ENCODE results near the gene SPART. TPM values are rescaled to one million over a fixed set of nuclear protein-coding genes. Genes with fewer than 3 reads are reported as not detected.

Gene SPART, protein sequence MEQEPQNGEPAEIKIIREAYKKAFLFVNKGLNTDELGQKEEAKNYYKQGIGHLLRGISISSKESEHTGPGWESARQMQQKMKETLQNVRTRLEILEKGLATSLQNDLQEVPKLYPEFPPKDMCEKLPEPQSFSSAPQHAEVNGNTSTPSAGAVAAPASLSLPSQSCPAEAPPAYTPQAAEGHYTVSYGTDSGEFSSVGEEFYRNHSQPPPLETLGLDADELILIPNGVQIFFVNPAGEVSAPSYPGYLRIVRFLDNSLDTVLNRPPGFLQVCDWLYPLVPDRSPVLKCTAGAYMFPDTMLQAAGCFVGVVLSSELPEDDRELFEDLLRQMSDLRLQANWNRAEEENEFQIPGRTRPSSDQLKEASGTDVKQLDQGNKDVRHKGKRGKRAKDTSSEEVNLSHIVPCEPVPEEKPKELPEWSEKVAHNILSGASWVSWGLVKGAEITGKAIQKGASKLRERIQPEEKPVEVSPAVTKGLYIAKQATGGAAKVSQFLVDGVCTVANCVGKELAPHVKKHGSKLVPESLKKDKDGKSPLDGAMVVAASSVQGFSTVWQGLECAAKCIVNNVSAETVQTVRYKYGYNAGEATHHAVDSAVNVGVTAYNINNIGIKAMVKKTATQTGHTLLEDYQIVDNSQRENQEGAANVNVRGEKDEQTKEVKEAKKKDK
- polyA plus RNA-seq = 27.6 to 40.2 TPM (median 35.5 TPM) in 3 replicates
- polyA plus RNA-seq (2011; ENCODE audit: low read depth) = 131 TPM
- polyA plus RNA-seq (2011; cell fraction: cytosol; rRNA removed) = 25.7 and 46.8 TPM in 2 replicates
- polyA plus RNA-seq (2011; cell fraction: nucleus; rRNA removed) = 38.7 and 45.4 TPM in 2 replicates
- 29.3 and 37.2 TPM in 2 replicates for polyA plus RNA-seq (2012; ENCODE audit: low replicate concordance)
- polyA minus RNA-seq = 13.2 to 44.1 TPM (median 27.3 TPM) in 3 replicates
- 13.8 TPM for polyA minus RNA-seq (2011; cell fraction: cytosol; rRNA and poly(A)+ RNA removed)
- polyA minus RNA-seq (2011; cell fraction: nucleus; rRNA and poly(A)+ RNA removed) = 17.5 and 25.0 TPM in 2 replicates

DNA sequence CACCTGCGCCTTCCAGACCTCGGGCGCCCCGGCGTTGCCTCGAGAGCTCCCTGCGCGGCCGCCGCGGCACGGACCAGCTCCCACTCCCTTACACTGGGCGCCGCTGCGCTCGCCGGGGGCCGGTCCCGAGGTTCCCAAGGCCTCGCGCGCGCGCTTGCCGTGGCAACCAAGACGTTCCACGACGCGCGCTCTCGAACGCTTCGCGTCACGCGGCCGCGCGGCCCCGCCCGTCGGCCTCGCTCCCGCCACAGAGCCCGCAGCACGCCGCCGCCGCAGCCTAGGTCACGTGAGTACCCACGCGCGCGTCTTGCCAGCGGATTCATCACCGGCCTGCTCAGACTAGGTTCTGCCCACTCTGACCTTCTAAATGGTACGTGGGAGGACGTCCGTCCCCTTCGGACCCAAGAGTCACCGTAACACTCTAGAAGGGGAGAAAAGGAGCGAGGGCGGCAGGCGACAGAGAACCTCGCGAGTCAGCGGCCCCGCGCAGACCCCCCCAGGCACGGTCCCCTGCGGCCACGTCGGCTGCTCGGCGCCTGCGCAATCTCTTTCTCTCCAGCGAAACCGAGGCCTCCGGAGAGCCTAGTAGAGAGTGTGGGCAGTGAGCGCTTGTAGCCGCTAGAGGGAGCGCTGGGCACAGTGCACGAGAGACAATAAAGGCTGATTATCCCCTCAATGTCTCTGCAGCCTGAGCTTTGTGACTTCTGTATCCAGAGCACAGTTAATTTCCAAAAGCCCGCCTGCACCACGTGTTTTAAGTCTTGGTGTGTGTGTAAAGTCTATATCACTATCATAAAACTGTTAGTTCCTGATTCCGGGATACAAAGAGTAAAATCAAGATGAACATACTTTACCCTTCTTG lies at the start of gene SPART:
Gene SPART, minus strand, starts transcription at position 173 of the 862 bp plus-strand sequence. CDS start 10,564 bp downstream, outside the sequence.
- FAIRE-seq (peak; percentile 63), DNase-seq (ENCODE audit: low read depth, low spot score) (no peak)
- Histone ChIP-seq H3K9me1 (ENCODE audit: control insufficient read depth, extremely low read depth, insufficient read depth, low read length) (no peaks in the 10 kb centered on the region), H3K27me3 (ENCODE audit: control insufficient read depth, extremely low read depth, insufficient read depth, low read length) (no peaks in the 10 kb centered on the region), H3K79me2 (ENCODE audit: control insufficient read depth, insufficient read depth, low read length) (peaks cover 40% of the 10 kb centered on the region), H2AFZ (ENCODE audit: control insufficient read depth, low read length) (peak within 1 kb of the TSS; percentile 95), H3K4me3 (ENCODE audit: control insufficient read depth in 2 of 3, extremely low read depth in 1 of 3, insufficient read depth in 2 of 3, low read depth in 1 of 3, low read length in 3 of 3) (peak within 1 kb of the TSS; percentile 57 to 92 (median 88)), H3K4me1 (ENCODE audit: control insufficient read depth, extremely low read depth, insufficient read depth, low read length) (peaks cover 18% of the 10 kb centered on the region), H3K36me3 (ENCODE audit: control insufficient read depth in 2 of 2, extremely low read depth in 1 of 2, insufficient read depth in 2 of 2, low read length in 2 of 2) (no peaks in the 10 kb centered on the region), H3K9me3 (ENCODE audit: control insufficient read depth, low read depth, low read length) (no peaks in the 10 kb centered on the region), H4K20me1 (ENCODE audit: control insufficient read depth, extremely low read depth, insufficient read depth, low read length) (no peaks in the 10 kb centered on the region), H3K27ac (ENCODE audit: control insufficient read depth, insufficient read depth, low read length) (peak within 1 kb of the TSS; percentile 98), H3K9ac (ENCODE audit: control insufficient read depth, extremely low read depth, insufficient read depth, low read length) (peak within 1 kb of the TSS; percentile 97), H3K4me2 (ENCODE audit: control insufficient read depth, extremely low read depth, insufficient read depth, low read depth, low read length) (peak within 1 kb of the TSS; percentile 77)
- dilution Hi-C loops (cut with MboI; ENCODE audit: extremely low pct_ligation_motif_present, low sequenced_read_pairs) = loop anchor here (5.0 kb wide), 1 partner anchor 51 kb away; no protein-coding TSS in a partner anchor
- TF ChIP-seq, protein P1, sequence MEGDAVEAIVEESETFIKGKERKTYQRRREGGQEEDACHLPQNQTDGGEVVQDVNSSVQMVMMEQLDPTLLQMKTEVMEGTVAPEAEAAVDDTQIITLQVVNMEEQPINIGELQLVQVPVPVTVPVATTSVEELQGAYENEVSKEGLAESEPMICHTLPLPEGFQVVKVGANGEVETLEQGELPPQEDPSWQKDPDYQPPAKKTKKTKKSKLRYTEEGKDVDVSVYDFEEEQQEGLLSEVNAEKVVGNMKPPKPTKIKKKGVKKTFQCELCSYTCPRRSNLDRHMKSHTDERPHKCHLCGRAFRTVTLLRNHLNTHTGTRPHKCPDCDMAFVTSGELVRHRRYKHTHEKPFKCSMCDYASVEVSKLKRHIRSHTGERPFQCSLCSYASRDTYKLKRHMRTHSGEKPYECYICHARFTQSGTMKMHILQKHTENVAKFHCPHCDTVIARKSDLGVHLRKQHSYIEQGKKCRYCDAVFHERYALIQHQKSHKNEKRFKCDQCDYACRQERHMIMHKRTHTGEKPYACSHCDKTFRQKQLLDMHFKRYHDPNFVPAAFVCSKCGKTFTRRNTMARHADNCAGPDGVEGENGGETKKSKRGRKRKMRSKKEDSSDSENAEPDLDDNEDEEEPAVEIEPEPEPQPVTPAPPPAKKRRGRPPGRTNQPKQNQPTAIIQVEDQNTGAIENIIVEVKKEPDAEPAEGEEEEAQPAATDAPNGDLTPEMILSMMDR (optimal IDR thresholded peaks at IDR 0.05 in 1 of 3, IDR thresholded peaks at IDR 0.05 in 1 of 3, conservative IDR thresholded peaks at IDR 0.05 in 1 of 3; ENCODE audit: extremely low read depth in 1 of 3, insufficient read depth in 2 of 3, low read length in 3 of 3) = peak; percentile 95 to 98 (median 95)
- no peak for TF ChIP-seq EZH2 (IDR thresholded peaks at IDR 0.05; ENCODE audit: low read length)

DNA sequence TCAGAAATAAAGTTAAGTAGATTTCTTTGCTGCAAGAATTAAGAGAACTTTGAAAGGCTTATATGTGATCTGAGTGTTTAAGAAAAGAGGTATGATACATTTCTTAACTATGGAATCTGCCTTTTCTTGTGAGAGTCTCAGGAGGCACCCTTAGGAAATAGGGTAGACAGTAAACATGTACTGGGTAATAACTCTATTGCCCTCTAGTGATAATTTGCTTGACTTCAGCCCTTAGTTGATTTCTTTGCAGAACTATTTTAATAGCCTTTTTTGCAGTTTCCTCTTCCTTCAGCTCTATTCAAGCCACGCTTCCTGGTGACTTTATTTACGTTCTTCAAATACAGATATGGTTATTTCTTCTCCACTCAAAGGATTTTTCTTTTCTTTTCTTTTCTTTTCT lies 49.1 kb upstream of the SPART start:
- H3K27me3 ChIP-seq (ENCODE audit: control insufficient read depth, extremely low read depth, insufficient read depth, low read length) = no peaks in the 10 kb centered on the region
- no peaks in the 10 kb centered on the region for H3K9me1 ChIP-seq (ENCODE audit: control insufficient read depth, extremely low read depth, insufficient read depth, low read length)
- no peak for DNase-seq (ENCODE audit: low read depth, low spot score)
- H3K9ac ChIP-seq (ENCODE audit: control insufficient read depth, extremely low read depth, insufficient read depth, low read length) = no peak overlapping the region
- no peak overlapping the region for H2AFZ ChIP-seq (ENCODE audit: control insufficient read depth, low read length)
- FAIRE-seq = no peak
- no peaks in the 10 kb centered on the region for H3K9me3 ChIP-seq (ENCODE audit: control insufficient read depth, low read depth, low read length)
- dilution Hi-C loops (cut with MboI; ENCODE audit: extremely low pct_ligation_motif_present, low sequenced_read_pairs) = loop anchor here (5.0 kb wide), 1 partner anchor 48 kb away; the partner anchor contains the start of gene SPART
- H3K79me2 ChIP-seq (ENCODE audit: control insufficient read depth, insufficient read depth, low read length) = no peaks in the 10 kb centered on the region
- no peaks in the 10 kb centered on the region for H3K4me1 ChIP-seq (ENCODE audit: control insufficient read depth, extremely low read depth, insufficient read depth, low read length)
- TF ChIP-seq, protein P1 (optimal IDR thresholded peaks at IDR 0.05 in 1 of 3, IDR thresholded peaks at IDR 0.05 in 1 of 3, conservative IDR thresholded peaks at IDR 0.05 in 1 of 3; ENCODE audit: extremely low read depth in 1 of 3, insufficient read depth in 2 of 3, low read length in 3 of 3) = peak in 2 of 3 experiments; percentile 27 to 55
- no peak for TF ChIP-seq EZH2 (IDR thresholded peaks at IDR 0.05; ENCODE audit: low read length)
- H3K27ac ChIP-seq (ENCODE audit: control insufficient read depth, insufficient read depth, low read length) = no peak overlapping the region
- H3K4me2 ChIP-seq (ENCODE audit: control insufficient read depth, extremely low read depth, insufficient read depth, low read depth, low read length) = no peak overlapping the region
- no peak overlapping the region for H3K4me3 ChIP-seq (ENCODE audit: control insufficient read depth in 2 of 3, extremely low read depth in 1 of 3, insufficient read depth in 2 of 3, low read depth in 1 of 3, low read length in 3 of 3)
- H3K36me3 ChIP-seq (ENCODE audit: control insufficient read depth in 2 of 2, extremely low read depth in 1 of 2, insufficient read depth in 2 of 2, low read length in 2 of 2) = no peaks in the 10 kb centered on the region
- no peaks in the 10 kb centered on the region for H4K20me1 ChIP-seq (ENCODE audit: control insufficient read depth, extremely low read depth, insufficient read depth, low read length)
